Stimulated activated CD8-positive, alpha-beta memory T cell treated with anti-CD3 and anti-CD28 coated beads, Interleukin-7, amount 100 ng/mL, for 4 hours (primary cell): Measurements from ENCODE around the gene BEST2.
A peak's percentile ranks its signal among the peaks of the same experiment; 100 is the strongest.
"Not testable (repeated sequence)": the region's sequence is repeated elsewhere in the genome, so short reads cannot be mapped to it uniquely, and the experiment has no call there.

Experiments
- DNase-seq, 2 donors: peaks; one replicate each; pipeline ENCODE4 v3.0.0-alpha.2; 2020; ENCODE audit warnings: low read depth in 2 of 2

The BEST2 gene

GRCh38 chr19:12751635-12752034, at the start of gene BEST2:
TSS of gene BEST2 (plus strand) at chr19:12751791. CDS start at chr19:12752593, 802 bp downstream.
- DNase-seq = no peak

GRCh38 chr19:12703046-12703445, 48.5 kb upstream of the BEST2 start:
- no peak for DNase-seq

- DNase-seq = no peak
These were observed 46.4 kb upstream of the BEST2 start for GRCh38 chr19:12705169-12705568.

- DNase-seq = no peak
These were observed 45.8 kb upstream of the BEST2 start for GRCh38 chr19:12705654-12706331.

GRCh38 chr19:12706332-12706718, 45.3 kb upstream of the BEST2 start:
- no peak for DNase-seq

GRCh38 chr19:12708641-12709040, 43.0 kb upstream of the BEST2 start:
- no peak for DNase-seq

- DNase-seq = no peak
These were observed 40.4 kb upstream of the BEST2 start for GRCh38 chr19:12711187-12711586.

- not testable (repeated sequence) for DNase-seq
These were observed 39.5 kb upstream of the BEST2 start for GRCh38 chr19:12712077-12712476.

GRCh38 chr19:12713304-12713703, 38.3 kb upstream of the BEST2 start:
- not testable (repeated sequence) for DNase-seq

GRCh38 chr19:12715102-12715501, 36.5 kb upstream of the BEST2 start:
- DNase-seq = no peak

GRCh38 chr19:12715929-12716328, 35.7 kb upstream of the BEST2 start:
- DNase-seq = no peak

GRCh38 chr19:12720296-12720695, 31.3 kb upstream of the BEST2 start:
- DNase-seq = no peak

GRCh38 chr19:12720851-12721655, 30.5 kb upstream of the BEST2 start:
- no peak for DNase-seq

- DNase-seq = peak in 1 of 2 donors; percentile 32
These were observed 29.7 kb upstream of the BEST2 start for GRCh38 chr19:12721656-12722565.

- peak; percentile 91 to 94 for DNase-seq
These were observed 28.8 kb upstream of the BEST2 start for GRCh38 chr19:12722566-12723380.

GRCh38 chr19:12723381-12723640, 28.3 kb upstream of the BEST2 start:
- no peak for DNase-seq

- DNase-seq = peak; percentile 52 to 60
These were observed 27.8 kb upstream of the BEST2 start, which contains the start of gene TNPO2 for GRCh38 chr19:12723641-12724426. TSS of gene TNPO2 (minus strand) at chr19:12723932. CDS start at chr19:12720977, 2,955 bp downstream.

GRCh38 chr19:12725612-12726011, 26.0 kb upstream of the BEST2 start:
- not testable (repeated sequence) for DNase-seq

- DNase-seq = no peak
These were observed 24.6 kb upstream of the BEST2 start for GRCh38 chr19:12726988-12727316.

GRCh38 chr19:12727745-12728433, 23.7 kb upstream of the BEST2 start:
- no peak for DNase-seq
